HK-2 (cell line): Measurements from ENCODE around the gene PPIB.
A peak's percentile ranks its signal among the peaks of the same experiment; 100 is the strongest.

Experiments used
- DNase-seq: peaks from one replicate; pipeline ENCODE4 v3.0.0-alpha.2; 2018; ENCODE audit not compliant: unreplicated experiment

PPIB gene

DNA sequence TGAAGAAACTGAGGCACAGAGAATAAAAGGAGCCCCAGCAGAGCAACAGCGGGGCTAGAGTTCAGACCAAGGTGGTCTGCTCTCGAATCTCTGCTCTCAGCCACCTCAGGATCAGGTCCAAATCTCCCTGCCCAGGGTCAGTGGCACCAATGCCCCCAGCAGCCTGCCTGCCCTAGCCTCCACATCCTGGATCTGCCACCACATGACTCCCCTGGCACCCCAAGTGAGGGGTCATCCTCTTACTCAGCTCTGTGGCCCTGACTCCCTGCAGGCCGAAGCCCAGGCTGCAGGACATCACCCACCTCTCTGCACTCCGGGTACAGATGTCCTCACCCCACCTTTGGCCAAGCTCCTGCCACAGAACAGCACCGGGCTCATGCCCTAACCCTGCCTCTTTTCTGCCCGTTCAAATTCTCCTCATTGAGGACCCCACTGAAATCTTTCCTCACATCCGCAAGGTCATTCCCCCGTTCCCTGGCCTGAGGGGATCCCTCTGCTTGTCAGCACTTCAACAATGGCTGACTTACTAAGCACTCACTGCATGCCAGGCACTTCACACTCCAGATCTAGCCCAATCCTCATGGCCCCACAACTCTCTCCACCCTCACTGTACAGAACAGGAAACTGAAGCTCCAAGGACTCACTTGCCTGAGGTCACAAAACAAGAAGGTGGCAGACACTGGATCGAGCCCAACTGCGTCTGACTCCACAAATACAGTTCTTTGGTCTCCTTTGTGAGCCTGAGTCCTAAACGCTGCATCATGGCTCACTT lies 4.3 kb downstream of the PPIB start:
- no peak for DNase-seq

GRCh38 chr15:64157599-64158125 lies 5.2 kb downstream of the PPIB start:
- no peak for DNase-seq

GRCh38 chr15:64156652-64157331 lies 6.0 kb downstream of the PPIB start:
- no peak for DNase-seq

DNA sequence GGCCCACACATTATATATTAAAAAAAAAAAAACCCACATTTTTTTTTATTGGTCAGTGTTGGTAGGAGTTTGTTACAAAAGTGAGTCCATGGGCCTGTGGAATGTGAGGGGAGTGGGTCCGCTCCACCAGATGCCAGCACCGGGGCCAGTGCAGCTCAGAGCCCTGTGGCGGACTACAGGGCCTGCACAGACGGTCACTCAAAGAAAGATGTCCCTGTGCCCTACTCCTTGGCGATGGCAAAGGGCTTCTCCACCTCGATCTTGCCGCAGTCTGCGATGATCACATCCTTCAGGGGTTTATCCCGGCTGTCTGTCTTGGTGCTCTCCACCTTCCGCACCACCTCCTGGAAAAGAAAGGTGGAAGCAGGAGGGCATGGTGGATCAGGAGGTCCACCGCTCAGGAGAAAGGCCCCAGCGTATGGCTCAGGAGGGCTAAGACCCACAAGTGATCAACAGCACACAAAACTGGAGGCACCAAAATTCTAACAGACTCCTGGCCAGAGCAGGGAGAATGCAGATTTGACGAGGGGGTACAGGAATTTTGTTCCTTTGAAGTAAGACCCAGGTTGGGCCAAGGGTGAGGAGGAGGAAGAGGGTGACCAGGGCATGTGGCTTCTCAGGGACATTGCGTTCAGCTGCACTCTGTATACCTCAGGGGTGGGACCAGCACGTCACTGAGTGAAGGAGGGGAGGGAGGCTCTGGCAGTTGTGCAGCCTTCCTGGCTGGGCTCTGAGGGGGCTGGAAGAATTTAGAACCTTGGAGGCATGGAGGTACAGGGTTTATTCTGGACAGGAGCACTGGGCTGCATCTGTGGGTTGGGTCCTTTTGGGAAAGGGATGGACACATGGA lies 6.8 kb downstream of the PPIB start:
- no peak for DNase-seq

DNA sequence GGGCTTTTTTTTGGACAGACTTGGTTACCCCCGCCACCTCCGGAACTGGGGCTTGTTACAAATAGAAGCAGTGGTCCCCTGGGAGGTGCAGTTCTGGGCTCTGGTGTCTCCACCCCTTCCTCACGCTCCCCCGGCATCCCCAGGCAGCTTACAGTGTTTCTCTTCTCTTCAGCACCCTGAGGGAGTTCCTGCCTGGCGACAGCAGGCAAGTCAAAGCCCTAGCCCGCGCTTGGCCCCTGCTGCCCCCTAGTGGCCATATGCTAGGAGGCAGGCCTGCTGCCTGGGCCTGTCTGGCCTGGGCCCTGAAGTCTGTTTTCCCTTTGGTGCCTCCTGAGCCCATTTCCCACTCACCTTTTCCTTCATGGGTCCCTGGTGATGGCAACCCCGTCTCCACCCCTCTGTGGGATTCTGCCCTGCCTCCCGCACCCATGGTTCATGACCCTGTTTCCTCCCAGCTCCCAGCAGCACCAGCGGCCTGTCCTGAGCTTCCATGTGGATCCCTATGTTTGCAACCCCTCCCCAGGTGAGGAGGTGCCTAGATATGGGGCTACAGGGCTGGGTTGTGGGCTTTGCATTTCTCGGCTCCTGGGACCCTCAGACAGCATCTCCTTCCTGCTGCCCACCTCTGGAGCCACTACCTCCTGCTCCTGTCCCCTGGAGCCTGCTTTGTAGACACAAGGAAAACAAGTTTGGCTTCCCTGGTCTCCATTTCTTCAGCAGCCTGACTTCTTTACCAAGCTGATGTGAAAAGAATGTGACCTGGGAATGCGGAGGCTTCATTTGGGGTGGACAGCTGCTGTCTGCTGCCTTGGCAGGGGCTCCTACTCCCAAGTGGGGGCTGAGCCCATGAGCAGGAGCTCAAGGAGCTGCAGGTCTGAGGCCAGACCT lies 9.1 kb downstream of the PPIB start:
- DNase-seq: peak; percentile 83

- DNase-seq: no peak
Observed at GRCh38 chr15:64152507-64153387, 10.1 kb downstream of the PPIB start.

GRCh38 chr15:64151727-64152506 lies 10.9 kb downstream of the PPIB start, which contains the start of gene SNX22:
TSS of gene SNX22 (plus strand) at chr15:64151731. CDS start at chr15:64151776, 45 bp downstream.
- DNase-seq: peak; percentile 19

- no peak for DNase-seq
Observed at GRCh38 chr15:64149893-64150578, 12.8 kb downstream of the PPIB start.

DNA sequence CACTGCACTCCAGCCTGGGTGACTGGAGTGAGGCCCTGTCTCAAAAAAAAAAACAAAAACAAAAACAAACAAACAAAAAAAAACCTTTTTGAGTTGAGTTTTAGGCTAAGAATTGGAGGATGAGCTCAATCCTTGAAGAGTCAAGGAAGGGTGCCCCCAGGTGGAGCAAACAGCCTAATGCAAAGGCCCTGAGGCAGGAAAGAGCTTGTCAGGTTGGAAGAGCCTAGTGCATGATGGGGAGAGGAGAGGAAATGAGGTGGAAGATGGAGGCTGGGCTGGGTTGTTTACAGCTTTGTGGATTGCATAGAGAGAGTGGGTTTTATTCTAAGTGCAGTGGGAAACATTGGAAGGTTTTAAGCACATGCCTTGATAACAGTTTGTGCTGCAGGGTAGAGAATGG lies 13.4 kb downstream of the PPIB start:
- DNase-seq: no peak

DNA sequence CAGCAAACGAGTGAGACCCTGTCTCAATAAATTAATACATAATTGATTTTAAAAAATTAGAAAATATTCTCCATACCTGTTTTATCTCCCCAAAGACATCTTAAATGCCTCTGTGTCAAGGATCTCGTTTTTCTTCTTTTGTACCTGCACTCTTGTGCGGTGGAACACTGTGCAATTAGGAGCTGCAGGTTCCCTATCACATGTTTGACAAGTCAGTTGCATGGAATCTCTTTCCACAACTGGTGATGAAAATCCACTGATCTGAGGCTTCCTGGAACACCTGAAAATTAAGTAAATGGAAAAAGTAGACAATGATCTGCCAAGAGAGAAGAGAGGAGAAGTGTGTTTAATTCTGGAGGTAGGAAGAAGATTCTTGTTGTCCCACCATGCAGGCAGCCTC lies 14.2 kb downstream of the PPIB start:
- DNase-seq: no peak

DNA sequence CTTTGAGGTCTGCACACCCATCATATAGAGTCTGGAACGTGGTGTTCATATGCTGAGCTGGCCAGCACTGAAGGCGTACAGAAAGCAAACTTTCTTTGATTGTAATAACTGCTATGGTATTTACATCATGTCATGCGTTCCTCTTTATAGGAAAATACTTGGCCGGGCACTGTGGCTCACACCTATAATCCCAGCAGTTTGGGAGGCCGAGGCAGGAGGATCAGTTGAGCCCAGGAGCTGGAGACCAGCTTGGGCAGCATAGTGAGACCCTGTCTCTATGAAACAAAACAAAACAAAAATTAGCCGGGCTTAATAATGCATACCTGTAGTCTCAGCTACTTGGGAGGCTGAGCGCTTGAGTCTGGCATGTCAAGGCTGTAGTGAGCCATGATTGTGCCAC lies 14.7 kb downstream of the PPIB start:
- DNase-seq: no peak

- DNase-seq: no peak
Observed at GRCh38 chr15:64146885-64147681, 15.7 kb downstream of the PPIB start.

- no peak for DNase-seq
Observed at GRCh38 chr15:64146520-64146884, 16.3 kb downstream of the PPIB start.

- DNase-seq: no peak
Observed at GRCh38 chr15:64146041-64146440, 16.8 kb downstream of the PPIB start.

- DNase-seq: no peak
Observed at GRCh38 chr15:64144565-64145281, 18.1 kb downstream of the PPIB start.

- no peak for DNase-seq
Observed at GRCh38 chr15:64144192-64144564, 18.6 kb downstream of the PPIB start.

- DNase-seq: no peak
Observed at GRCh38 chr15:64143276-64143675, 19.5 kb downstream of the PPIB start.
